Tibial nerve (tissue), 4 donors: ENCODE measurements around the gene DND1.
"Not testable (repeated sequence)": the region's sequence is repeated elsewhere in the genome, so short reads cannot be mapped to it uniquely, and the experiment has no call there.

Source experiments
- EP300 ChIP-seq, 2 donors: sonication (generic); formaldehyde crosslinking; IDR thresholded peaks; one replicate each; pipeline ENCODE4 v1.6.1; 2017; ENCODE audit warnings: antibody characterized with exemption in 2 of 2, mild to moderate bottlenecking in 1 of 2
- POLR2A ChIP-seq, 2 donors: fragments of 450-650 bp; IDR thresholded peaks; one replicate each; pipeline ENCODE4 v1.6.1; 2017; ENCODE audit warnings: antibody characterized with exemption in 2 of 2, mild to moderate bottlenecking in 2 of 2, moderate library complexity in 2 of 2
- TF ChIP-seq, protein P1 (sequence below), 5 experiments: fragments of 200-600 bp in 3 of 5; fragments of 450-650 bp in 2 of 5; sonication (generic) in 3 of 5; IDR thresholded peaks; one replicate each; pipeline ENCODE4 v1.5.1; 2016 to 2019; ENCODE audit warnings: antibody characterized with exemption in 5 of 5, mild to moderate bottlenecking in 3 of 5, moderate library complexity in 2 of 5

DNA sequence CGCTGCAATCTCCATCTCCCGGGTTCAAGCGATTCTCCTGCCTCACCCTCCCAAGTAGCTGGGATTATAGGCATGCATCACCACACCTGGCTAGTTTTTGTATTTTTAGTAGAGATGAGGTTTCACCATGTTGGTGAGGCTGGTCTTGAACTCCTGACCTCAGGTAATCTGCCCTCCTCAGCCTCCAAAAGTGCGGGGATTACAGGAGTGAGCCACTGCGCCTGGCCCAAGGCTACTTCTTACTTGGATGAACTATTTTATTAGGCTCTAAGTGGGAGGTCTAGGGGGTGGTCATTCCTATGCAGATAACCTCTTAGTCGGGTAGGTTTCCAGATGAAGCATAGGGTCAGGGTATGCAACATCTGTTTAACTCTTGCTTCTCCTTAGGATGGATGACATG, 13.0 kb downstream of the DND1 start:
- TF ChIP-seq, protein P1, sequence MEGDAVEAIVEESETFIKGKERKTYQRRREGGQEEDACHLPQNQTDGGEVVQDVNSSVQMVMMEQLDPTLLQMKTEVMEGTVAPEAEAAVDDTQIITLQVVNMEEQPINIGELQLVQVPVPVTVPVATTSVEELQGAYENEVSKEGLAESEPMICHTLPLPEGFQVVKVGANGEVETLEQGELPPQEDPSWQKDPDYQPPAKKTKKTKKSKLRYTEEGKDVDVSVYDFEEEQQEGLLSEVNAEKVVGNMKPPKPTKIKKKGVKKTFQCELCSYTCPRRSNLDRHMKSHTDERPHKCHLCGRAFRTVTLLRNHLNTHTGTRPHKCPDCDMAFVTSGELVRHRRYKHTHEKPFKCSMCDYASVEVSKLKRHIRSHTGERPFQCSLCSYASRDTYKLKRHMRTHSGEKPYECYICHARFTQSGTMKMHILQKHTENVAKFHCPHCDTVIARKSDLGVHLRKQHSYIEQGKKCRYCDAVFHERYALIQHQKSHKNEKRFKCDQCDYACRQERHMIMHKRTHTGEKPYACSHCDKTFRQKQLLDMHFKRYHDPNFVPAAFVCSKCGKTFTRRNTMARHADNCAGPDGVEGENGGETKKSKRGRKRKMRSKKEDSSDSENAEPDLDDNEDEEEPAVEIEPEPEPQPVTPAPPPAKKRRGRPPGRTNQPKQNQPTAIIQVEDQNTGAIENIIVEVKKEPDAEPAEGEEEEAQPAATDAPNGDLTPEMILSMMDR (IDR thresholded peaks at IDR 0.05), result not testable (repeated sequence)
- not testable (repeated sequence) for TF ChIP-seq EP300, POLR2A (IDR thresholded peaks at IDR 0.05)
